HL-60 (cell line): ENCODE data around the gene KSR1.

Experiments used
- DNase-seq, 2 experiments: peaks; one replicate each; pipeline ENCODE4 v3.0.0-alpha.2; 2010 to 2020; ENCODE audit warnings: low read depth in 1 of 2, low spot score in 1 of 2
- H3K27ac ChIP-seq: fragments of 250-450 bp; sonication (Bioruptor Pico); replicated peaks from 2 replicates; pipeline ENCODE4 v1.5.1; 2020; ENCODE audit warnings: mild to moderate bottlenecking, moderate library complexity
- H3K27me3 ChIP-seq: fragments of 250-450 bp; sonication (Bioruptor Pico); 2 replicates; pipeline ENCODE4 v1.5.1; 2021; ENCODE audit warnings: mild to moderate bottlenecking, moderate library complexity; ENCODE audit not compliant: insufficient read depth, poor library complexity, severe bottlenecking
- H3K4me3 ChIP-seq: replicated peaks from 2 replicates; pipeline ENCODE4 v1.5.1; 2011; ENCODE audit warnings: mild to moderate bottlenecking, control low read depth, low read length; ENCODE audit not compliant: insufficient read depth
- CTCF ChIP-seq: IDR thresholded peaks from one replicate; pipeline ENCODE4 v1.5.1; 2011; ENCODE audit warnings: low read length, control low read depth, inconsistent platforms; ENCODE audit not compliant: insufficient read depth
- GABPA ChIP-seq: IDR thresholded peaks from 2 replicates; pipeline ENCODE4 v1.6.1; 2012; ENCODE audit warnings: low read depth
- POLR2AphosphoS5 ChIP-seq: IDR thresholded peaks from 2 replicates; pipeline ENCODE4 v1.6.1; 2012; ENCODE audit warnings: low read depth
- REST ChIP-seq: IDR thresholded peaks from 2 replicates; pipeline ENCODE4 v1.6.1; 2012; ENCODE audit warnings: low read depth; ENCODE audit not compliant: insufficient replicate concordance
- SPI1 ChIP-seq: IDR thresholded peaks from 2 replicates; pipeline ENCODE4 v1.6.1; 2012; ENCODE audit warnings: low read depth, mild to moderate bottlenecking, borderline replicate concordance

KSR1 gene

GRCh38 chr17:27520491-27521185 is 64.4 kb downstream of the KSR1 start:
- H3K27me3 ChIP-seq = no peaks in the 10 kb centered on the region
- no peak for TF ChIP-seq CTCF
- TF ChIP-seq POLR2AphosphoS5 = no peak
- no peak for TF ChIP-seq SPI1
- TF ChIP-seq GABPA = no peak
- TF ChIP-seq REST = no peak

DNA sequence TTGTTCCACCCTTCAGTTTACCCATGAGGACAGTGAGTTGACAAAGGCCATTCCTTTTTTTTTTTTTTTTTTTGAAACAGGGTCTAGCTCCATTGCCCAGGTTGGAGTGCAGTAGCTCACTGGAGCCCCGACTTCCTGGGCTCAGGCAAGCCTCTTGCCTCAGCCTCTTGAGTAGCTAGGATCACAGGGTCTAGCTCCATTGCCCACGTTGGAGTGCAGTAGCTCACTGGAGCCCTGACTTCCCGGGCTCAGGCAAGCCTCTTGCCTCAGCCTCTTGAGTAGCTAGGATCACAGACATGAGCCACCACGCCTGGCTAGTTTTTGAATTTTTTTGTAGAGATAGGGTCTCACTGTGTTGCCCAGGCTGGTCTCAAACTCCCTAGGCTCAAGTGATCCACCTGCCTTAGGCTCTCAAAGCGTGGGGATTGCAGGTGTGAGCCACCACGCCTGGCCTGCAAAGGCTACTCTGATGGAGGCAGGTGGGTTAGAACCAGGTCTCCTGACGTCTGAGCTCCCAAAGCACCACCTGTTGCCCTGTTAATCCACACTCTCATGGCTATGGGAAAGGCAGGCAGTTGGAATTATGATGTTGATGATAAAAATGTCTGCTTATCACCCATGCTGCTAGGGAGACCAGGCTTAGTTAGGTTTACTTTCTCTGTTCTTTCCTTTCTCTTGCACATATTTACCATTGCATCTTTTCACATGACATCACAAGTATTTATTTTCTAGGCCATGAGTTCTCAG is 65.2 kb downstream of the KSR1 start:
- no peak for DNase-seq
- Histone ChIP-seq H3K27me3 (no peaks in the 10 kb centered on the region), H3K27ac (no peak overlapping the region), H3K4me3 (no peak overlapping the region)
- TF ChIP-seq SPI1 (no peak), POLR2AphosphoS5 (no peak), GABPA (no peak), REST (no peak), CTCF (no peak)

More at GRCh38 chr17:27520491-27521185, 64.4 kb downstream of the KSR1 start:
- no peak for DNase-seq
- Histone ChIP-seq H3K4me3 (no peak overlapping the region), H3K27ac (no peak overlapping the region)

DNA sequence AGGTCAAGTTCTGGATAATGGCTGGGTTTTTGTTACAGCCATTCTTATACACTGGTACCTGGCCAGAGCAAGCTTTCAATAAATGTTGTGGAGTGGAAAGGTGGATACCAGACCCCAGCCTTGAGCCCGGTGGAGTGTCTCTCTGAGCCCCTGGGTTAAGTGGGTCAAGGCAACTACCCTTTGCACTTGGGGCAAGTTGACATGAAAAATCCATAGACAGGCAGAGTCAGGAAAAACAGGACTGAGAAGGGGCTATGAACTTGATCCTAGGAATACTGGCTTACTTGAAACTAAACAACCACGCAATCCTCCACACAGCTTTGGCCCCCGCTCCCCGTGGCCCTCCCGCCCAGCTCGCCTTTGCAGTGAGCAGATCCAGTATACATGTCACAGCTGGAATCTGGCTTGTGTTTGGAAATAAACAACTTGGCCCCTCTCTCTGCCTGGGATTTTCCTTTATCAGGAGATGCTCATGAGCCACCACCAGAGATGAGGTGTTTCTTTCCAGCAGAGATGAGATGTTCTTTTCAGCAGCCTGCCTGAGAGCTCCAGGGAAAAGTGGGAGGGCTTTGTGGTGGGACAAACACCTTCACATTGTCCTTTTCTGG is 65.9 kb downstream of the KSR1 start:
- Histone ChIP-seq H3K27me3 (no peaks in the 10 kb centered on the region), H3K4me3 (no peak overlapping the region), H3K27ac (no peak overlapping the region)
- no peak for DNase-seq
- TF ChIP-seq GABPA (no peak), POLR2AphosphoS5 (no peak), SPI1 (no peak)

- DNase-seq = no peak
- TF ChIP-seq GABPA = no peak
- TF ChIP-seq SPI1 = no peak
- no peak for TF ChIP-seq POLR2AphosphoS5
- TF ChIP-seq CTCF = no peak
- no peak for TF ChIP-seq REST
These were observed 67.5 kb downstream of the KSR1 start for GRCh38 chr17:27523712-27524111.

More at GRCh38 chr17:27523712-27524111, 67.5 kb downstream of the KSR1 start:
- Histone ChIP-seq H3K27me3 (no peaks in the 10 kb centered on the region), H3K27ac (no peak overlapping the region), H3K4me3 (no peak overlapping the region)
